CD14-positive monocyte (primary cell): ENCODE measurements around the gene CCDC178. TPM values are rescaled to one million over a fixed set of nuclear protein-coding genes. Genes with fewer than 3 reads are reported as not detected.

Experiments used
- DNase-seq, 3 donors: peaks; one replicate each; pipeline ENCODE4 v3.0.0-alpha.2; 2011 to 2022
- H2AFZ ChIP-seq: 2 replicates; pipeline ENCODE4 v1.6.0; 2012; ENCODE audit warnings: mild to moderate bottlenecking, low read depth, low read length, inconsistent platforms; ENCODE audit not compliant: insufficient read depth, poor library complexity, severe bottlenecking
- H3K27ac ChIP-seq, 2 donors: 1 replicate in 1 of 2; 2 replicates in 1 of 2; pipeline ENCODE4 v1.5.1; 2012 to 2013; ENCODE audit warnings: low read length in 2 of 2, control low read depth in 1 of 2, inconsistent platforms in 1 of 2, low read depth in 1 of 2, mild to moderate bottlenecking in 1 of 2
- H3K27me3 ChIP-seq, 2 donors: one replicate each; pipeline versions ENCODE4 v1.6.0 to v1.6.1; 2011 to 2013; ENCODE audit warnings: low read length in 2 of 2; ENCODE audit not compliant: control insufficient read depth in 2 of 2, insufficient read depth in 2 of 2
- H3K36me3 ChIP-seq, 2 donors: replicated peaks in 1 of 2; 1 replicate in 1 of 2; 2 replicates in 1 of 2; pipeline versions ENCODE4 v1.5.1 to v1.6.1; 2012 to 2013; ENCODE audit warnings: low read length in 2 of 2, control low read depth in 1 of 2, inconsistent platforms in 1 of 2, mild to moderate bottlenecking in 1 of 2; ENCODE audit not compliant: insufficient read depth in 2 of 2, control insufficient read depth in 1 of 2
- H3K4me1 ChIP-seq, 2 donors: 1 replicate in 1 of 2; 2 replicates in 1 of 2; pipeline versions ENCODE4 v1.5.1 to v1.6.1; 2012 to 2013; ENCODE audit warnings: low read length in 2 of 2, control low read depth in 1 of 2, inconsistent platforms in 1 of 2, mild to moderate bottlenecking in 1 of 2, moderate library complexity in 1 of 2; ENCODE audit not compliant: insufficient read depth in 2 of 2, control insufficient read depth in 1 of 2
- H3K4me2 ChIP-seq: replicated peaks from 2 replicates; pipeline ENCODE3; 2012; ENCODE audit warnings: low read length, moderate library complexity, mild to moderate bottlenecking; ENCODE audit not compliant: poor library complexity, severe bottlenecking; ENCODE audit errors: extremely low read depth
- H3K4me3 ChIP-seq, 3 experiments: fragments of 200-600 bp in 1 of 3; sonication (generic) in 1 of 3; replicated peaks in 1 of 3; 1 replicate in 2 of 3; 2 replicates in 1 of 3; pipeline ENCODE4 v1.5.1; 2011 to 2013; ENCODE audit warnings: low read length in 3 of 3, mild to moderate bottlenecking in 3 of 3, control low read depth in 2 of 3, low read depth in 2 of 3, inconsistent platforms in 1 of 3, moderate library complexity in 1 of 3
- H3K79me2 ChIP-seq: 2 replicates; pipeline ENCODE4 v1.6.0; 2012; ENCODE audit warnings: mild to moderate bottlenecking, control low read depth, inconsistent platforms, low read length, moderate library complexity; ENCODE audit not compliant: insufficient read depth
- H3K9ac ChIP-seq: 2 replicates; pipeline ENCODE4 v1.6.0; 2017; ENCODE audit warnings: low read length, mild to moderate bottlenecking; ENCODE audit not compliant: insufficient read depth, poor library complexity, severe bottlenecking
- H3K9me3 ChIP-seq, 2 donors: replicated peaks in 1 of 2; 1 replicate in 1 of 2; 2 replicates in 1 of 2; pipeline versions ENCODE4 v1.5.1 to v1.6.1; 2012 to 2013; ENCODE audit warnings: low read length in 2 of 2, control low read depth in 1 of 2; ENCODE audit not compliant: control insufficient read depth in 1 of 2, insufficient read depth in 1 of 2
- H4K20me1 ChIP-seq: 2 replicates; pipeline ENCODE4 v1.6.0; 2012; ENCODE audit warnings: mild to moderate bottlenecking, low read length, control low read depth, moderate library complexity; ENCODE audit not compliant: insufficient read depth
- H3K27ac Mint-ChIP-seq, 7 donors: one replicate each; pipeline ENCODE4 v1.8.0; 2020; ENCODE audit warnings: mild to moderate bottlenecking in 7 of 7, mixed read lengths in 7 of 7, moderate library complexity in 6 of 7, inconsistent platforms in 2 of 7
- H3K27me3 Mint-ChIP-seq, 3 donors: one replicate each; pipeline ENCODE4 v1.8.0; 2021 to 2022; ENCODE audit warnings: low read depth in 3 of 3, mild to moderate bottlenecking in 3 of 3, mixed read lengths in 3 of 3, moderate library complexity in 3 of 3, inconsistent platforms in 1 of 3
- H3K36me3 Mint-ChIP-seq, 2 donors: one replicate each; pipeline ENCODE4 v1.8.0; 2020; ENCODE audit warnings: mixed read lengths in 2 of 2, inconsistent platforms in 1 of 2, mild to moderate bottlenecking in 1 of 2
- H3K4me1 Mint-ChIP-seq: one replicate; pipeline ENCODE4 v1.8.0; 2020; ENCODE audit warnings: mild to moderate bottlenecking, mixed read lengths
- H3K4me3 Mint-ChIP-seq, 2 donors: one replicate each; pipeline ENCODE4 v1.8.0; 2020; ENCODE audit warnings: mild to moderate bottlenecking in 2 of 2, mixed read lengths in 2 of 2, moderate library complexity in 1 of 2
- H3K9me3 Mint-ChIP-seq, 7 donors: one replicate each; pipeline ENCODE4 v1.8.0; 2020 to 2022; ENCODE audit warnings: mixed read lengths in 7 of 7, mild to moderate bottlenecking in 6 of 7, moderate library complexity in 6 of 7, inconsistent platforms in 2 of 7
- WGBS: methylation state at CpG from one replicate; pipeline ENCODE4 v1.1.5; 2013; ENCODE audit warnings: missing lambda C conversion rate; ENCODE audit not compliant: insufficient coverage; 5-methylcytosine and 5-hydroxymethylcytosine counted together
- intact Hi-C, 2 donors: fragments of 100-400 bp; cut with micrococcal nuclease; formaldehyde crosslinking; loops; one replicate each; pipeline versions ENCODE4 v1.15.0 to v1.15.1; 2023
- polyA plus RNA-seq, 3 donors: library from polyadenylated mRNA; depleted of rRNA in 1 of 3; unstranded in 2 of 3; stranded (reverse) in 1 of 3; fragments of 300-500 nt in 2 of 3; fragments of >200 nt in 1 of 3; fragmentation: Illumina TruSeq in 2 of 3; gene quantifications; 1 replicate in 2 of 3; 2 replicates in 1 of 3; pipeline ENCODE4 v1.2.3, GENCODE V29; 2012 to 2021
- TF ChIP-seq, protein P1 (sequence below): fragments of 200-600 bp; IDR thresholded peaks from one replicate; pipeline ENCODE4 v1.8.0; 2022; ENCODE audit warnings: antibody characterized with exemption, mild to moderate bottlenecking

Gene CCDC178
- polyA plus RNA-seq, 3 donors, result not detected

DNA sequence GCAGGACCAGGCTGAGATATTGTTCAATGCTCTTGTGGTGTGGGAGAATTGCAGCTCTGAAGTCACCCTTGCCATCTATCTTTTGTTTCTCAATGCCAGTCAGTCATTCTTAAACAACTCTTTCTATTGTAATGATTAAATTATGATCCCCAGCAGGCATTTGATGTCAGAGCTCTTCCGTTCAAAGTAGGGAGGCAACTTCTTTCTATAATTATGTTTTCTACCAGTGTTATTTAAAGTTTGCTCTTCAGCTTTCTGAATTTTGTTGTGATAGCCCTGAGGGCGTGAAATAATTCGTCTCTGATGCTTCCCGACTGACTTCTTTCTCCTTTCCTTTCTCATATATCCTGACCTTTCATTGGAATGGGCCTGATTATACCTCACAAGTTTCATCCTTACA is 506.3 kb downstream of the CCDC178 start:
- Mint-ChIP-seq H3K4me1 (no peaks in the 10 kb centered on the region), H3K36me3 (no peaks in the 10 kb centered on the region), H3K27ac (no peak overlapping the region), H3K9me3 (no peaks in the 10 kb centered on the region), H3K4me3 (no peak overlapping the region), H3K27me3 (peaks cover 0 to 3% (median 2%) of the 10 kb centered on the region in 3 donors)
- no peak overlapping the region for H3K4me2 ChIP-seq
- H3K4me1 ChIP-seq, result no peaks in the 10 kb centered on the region
- no peaks in the 10 kb centered on the region for H3K9me3 ChIP-seq
- H4K20me1 ChIP-seq, result no peaks in the 10 kb centered on the region
- no peak for DNase-seq
- H3K27ac ChIP-seq, result no peak overlapping the region
- H3K4me3 ChIP-seq, result no peak overlapping the region
- H2AFZ ChIP-seq, result no peak overlapping the region
- H3K79me2 ChIP-seq, result no peaks in the 10 kb centered on the region
- TF ChIP-seq, protein P1, sequence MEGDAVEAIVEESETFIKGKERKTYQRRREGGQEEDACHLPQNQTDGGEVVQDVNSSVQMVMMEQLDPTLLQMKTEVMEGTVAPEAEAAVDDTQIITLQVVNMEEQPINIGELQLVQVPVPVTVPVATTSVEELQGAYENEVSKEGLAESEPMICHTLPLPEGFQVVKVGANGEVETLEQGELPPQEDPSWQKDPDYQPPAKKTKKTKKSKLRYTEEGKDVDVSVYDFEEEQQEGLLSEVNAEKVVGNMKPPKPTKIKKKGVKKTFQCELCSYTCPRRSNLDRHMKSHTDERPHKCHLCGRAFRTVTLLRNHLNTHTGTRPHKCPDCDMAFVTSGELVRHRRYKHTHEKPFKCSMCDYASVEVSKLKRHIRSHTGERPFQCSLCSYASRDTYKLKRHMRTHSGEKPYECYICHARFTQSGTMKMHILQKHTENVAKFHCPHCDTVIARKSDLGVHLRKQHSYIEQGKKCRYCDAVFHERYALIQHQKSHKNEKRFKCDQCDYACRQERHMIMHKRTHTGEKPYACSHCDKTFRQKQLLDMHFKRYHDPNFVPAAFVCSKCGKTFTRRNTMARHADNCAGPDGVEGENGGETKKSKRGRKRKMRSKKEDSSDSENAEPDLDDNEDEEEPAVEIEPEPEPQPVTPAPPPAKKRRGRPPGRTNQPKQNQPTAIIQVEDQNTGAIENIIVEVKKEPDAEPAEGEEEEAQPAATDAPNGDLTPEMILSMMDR, result no peak
- H3K36me3 ChIP-seq, result no peaks in the 10 kb centered on the region
- H3K27me3 ChIP-seq, result no peaks in the 10 kb centered on the region
- WGBS, result 100% methylated on average over 1 of the region's 4 CpGs
- H3K9ac ChIP-seq, result no peak overlapping the region
- intact Hi-C loops, result no loop called here

DNA sequence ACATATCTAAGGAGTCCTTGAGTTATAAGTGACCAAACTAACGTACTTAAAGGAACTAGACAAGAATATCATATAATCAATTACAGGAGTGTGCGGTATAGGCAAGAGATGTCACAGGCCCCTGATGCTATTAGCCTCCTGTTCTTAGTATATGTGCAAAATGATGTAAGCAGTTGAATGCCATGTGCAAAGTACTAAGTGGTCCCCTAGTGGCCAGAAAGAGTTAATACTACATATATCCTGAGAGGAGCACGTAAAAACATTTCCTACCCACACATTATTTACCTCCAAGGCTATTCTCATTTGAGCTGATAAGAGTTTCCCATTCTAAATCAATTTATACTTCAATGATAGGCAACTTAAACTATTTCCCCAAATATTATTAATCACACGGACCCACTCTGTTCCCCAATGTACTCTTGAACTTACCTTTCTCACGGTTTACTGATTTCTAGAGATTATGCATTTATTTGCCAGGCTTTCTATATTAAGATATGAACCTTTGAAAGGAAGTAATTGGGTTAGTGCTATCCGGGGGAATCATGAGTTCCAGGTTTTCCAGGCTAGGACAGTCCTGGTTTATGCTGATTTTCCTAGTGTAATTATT is 509.7 kb downstream of the CCDC178 start:
- 0% methylated on average over 1 of the region's 6 CpGs for WGBS
- Histone ChIP-seq H2AFZ (no peak overlapping the region), H3K9me3 (no peaks in the 10 kb centered on the region), H3K4me2 (no peak overlapping the region), H3K79me2 (no peaks in the 10 kb centered on the region), H3K27ac (no peak overlapping the region), H3K36me3 (no peaks in the 10 kb centered on the region), H3K9ac (no peak overlapping the region), H3K4me1 (no peaks in the 10 kb centered on the region), H3K27me3 (no peaks in the 10 kb centered on the region), H4K20me1 (no peaks in the 10 kb centered on the region), H3K4me3 (no peak overlapping the region)
- peaks cover 0 to 2% (median 0%) of the 10 kb centered on the region in 7 donors for H3K9me3 Mint-ChIP-seq
- H3K36me3 Mint-ChIP-seq, result no peaks in the 10 kb centered on the region
- H3K4me1 Mint-ChIP-seq, result no peaks in the 10 kb centered on the region
- no peak overlapping the region for H3K4me3 Mint-ChIP-seq
- TF ChIP-seq, protein P1, result peak; percentile 49
- intact Hi-C loops, result no loop called here
- H3K27ac Mint-ChIP-seq, result no peak overlapping the region
- peaks cover 0 to 7% (median 2%) of the 10 kb centered on the region in 3 donors for H3K27me3 Mint-ChIP-seq
- no peak for DNase-seq
